ENCODE data around the gene ATE1. TPM values are rescaled to one million over a fixed set of nuclear protein-coding genes. Genes with fewer than 3 reads are reported as not detected.

Gene ATE1
- total and polyA plus RNA-seq, 4 donors = 18.3 to 60.7 (median 35.5) TPM

DNA sequence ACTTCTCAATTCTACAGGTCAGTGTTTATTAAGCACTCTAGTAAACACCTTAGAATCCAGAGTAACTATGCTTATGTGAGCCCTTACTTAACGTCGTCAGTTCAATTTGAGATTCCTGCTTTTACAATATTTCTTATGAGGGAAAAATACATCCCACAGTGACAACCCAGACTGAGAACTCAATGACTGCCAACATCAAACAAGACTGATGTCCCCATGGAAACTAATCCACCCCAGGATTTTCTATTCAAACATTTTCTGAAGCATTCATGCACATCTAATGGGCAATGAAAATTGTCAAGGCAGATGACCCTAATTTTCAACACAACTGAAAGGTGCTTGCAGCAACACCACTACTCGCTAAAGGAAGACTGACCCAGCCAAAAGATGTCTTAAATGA, 67.0 kb downstream of the ATE1 start:
- peak in 2 of 6 donors; percentile 5 to 48 for DNase-seq (ENCODE audit: low read depth in 4 of 6, low spot score in 6 of 6)
- Histone ChIP-seq H3K27me3 (ENCODE audit: control insufficient read depth, insufficient read depth, low read length) (no peaks in the 10 kb centered on the region), H3K27ac (ENCODE audit: low read depth, low read length) (no peak overlapping the region), H3K9me3 (ENCODE audit: control insufficient read depth, insufficient read depth, low read length) (no peaks in the 10 kb centered on the region), H3K4me3 (ENCODE audit: low read depth, low read length) (no peak overlapping the region), H3K36me3 (ENCODE audit: control insufficient read depth, insufficient read depth, low read length) (no peaks in the 10 kb centered on the region), H3K4me1 (ENCODE audit: control insufficient read depth, insufficient read depth, low read length) (no peaks in the 10 kb centered on the region)
- no CpG with 5 or more reads among the region's 3 CpGs for WGBS (ENCODE audit: insufficient coverage)

GRCh38 chr10:121854809-121855445, 72.9 kb downstream of the ATE1 start:
- DNase-seq (ENCODE audit: low read depth in 4 of 6, low spot score in 6 of 6) = no peak
- Histone ChIP-seq H3K27me3 (ENCODE audit: control insufficient read depth, insufficient read depth, low read length) (no peaks in the 10 kb centered on the region), H3K36me3 (ENCODE audit: control insufficient read depth, insufficient read depth, low read length) (peaks cover 3% of the 10 kb centered on the region), H3K4me1 (ENCODE audit: control insufficient read depth, insufficient read depth, low read length) (no peaks in the 10 kb centered on the region), H3K9me3 (ENCODE audit: control insufficient read depth, insufficient read depth, low read length) (no peaks in the 10 kb centered on the region), H3K4me3 (ENCODE audit: low read depth, low read length) (no peak overlapping the region), H3K27ac (ENCODE audit: low read depth, low read length) (no peak overlapping the region)
- 100% methylated on average over 1 of the region's 4 CpGs for WGBS (ENCODE audit: insufficient coverage)

DNA sequence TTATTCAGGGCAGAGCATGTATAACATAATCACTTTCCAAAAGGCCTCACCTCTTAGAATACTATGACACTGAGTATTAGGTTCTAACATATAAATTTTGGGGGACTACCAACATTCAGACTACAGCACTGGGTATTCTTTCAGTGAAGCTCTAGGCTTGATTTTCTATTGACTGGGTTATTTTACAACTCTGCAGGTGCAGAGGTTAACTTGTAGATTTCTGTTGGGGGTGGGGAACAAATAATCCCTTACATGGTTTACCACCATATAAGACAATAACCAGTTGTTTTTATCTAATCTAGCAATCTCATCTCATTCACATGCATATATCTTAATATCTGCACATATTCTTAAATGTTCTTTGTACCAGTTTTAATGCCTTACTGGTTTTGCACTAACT, 73.9 kb downstream of the ATE1 start:
- Histone ChIP-seq H3K36me3 (ENCODE audit: control insufficient read depth, insufficient read depth, low read length) (peaks cover 3% of the 10 kb centered on the region), H3K27me3 (ENCODE audit: control insufficient read depth, insufficient read depth, low read length) (no peaks in the 10 kb centered on the region), H3K4me1 (ENCODE audit: control insufficient read depth, insufficient read depth, low read length) (no peaks in the 10 kb centered on the region)

GRCh38 chr10:121851786-121852185, 76.0 kb downstream of the ATE1 start:
- no CpG with 5 or more reads among the region's 1 CpG for WGBS (ENCODE audit: insufficient coverage)

More for the DNA sequence above, 73.9 kb downstream of the ATE1 start:
- Histone ChIP-seq H3K9me3 (ENCODE audit: control insufficient read depth, insufficient read depth, low read length) (no peaks in the 10 kb centered on the region), H3K4me3 (ENCODE audit: low read depth, low read length) (no peak overlapping the region), H3K27ac (ENCODE audit: low read depth, low read length) (no peak overlapping the region)
- no peak for DNase-seq (ENCODE audit: low read depth in 4 of 6, low spot score in 6 of 6)

GRCh38 chr10:121848082-121848481, 79.7 kb downstream of the ATE1 start:
- Histone ChIP-seq H3K27me3 (ENCODE audit: control insufficient read depth, insufficient read depth, low read length) (no peaks in the 10 kb centered on the region), H3K4me1 (ENCODE audit: control insufficient read depth, insufficient read depth, low read length) (no peaks in the 10 kb centered on the region), H3K27ac (ENCODE audit: low read depth, low read length) (no peak overlapping the region), H3K9me3 (ENCODE audit: control insufficient read depth, insufficient read depth, low read length) (peaks cover 1% of the 10 kb centered on the region), H3K4me3 (ENCODE audit: low read depth, low read length) (no peak overlapping the region), H3K36me3 (ENCODE audit: control insufficient read depth, insufficient read depth, low read length) (peaks cover 9% of the 10 kb centered on the region)
- WGBS (ENCODE audit: insufficient coverage) = 80% methylated on average over 1 of the region's 8 CpGs
- no peak for DNase-seq (ENCODE audit: low read depth in 4 of 6, low spot score in 6 of 6)

More at GRCh38 chr10:121851786-121852185, 76.0 kb downstream of the ATE1 start:
- Histone ChIP-seq H3K4me1 (ENCODE audit: control insufficient read depth, insufficient read depth, low read length) (no peaks in the 10 kb centered on the region), H3K36me3 (ENCODE audit: control insufficient read depth, insufficient read depth, low read length) (peaks cover 9% of the 10 kb centered on the region), H3K4me3 (ENCODE audit: low read depth, low read length) (no peak overlapping the region), H3K27ac (ENCODE audit: low read depth, low read length) (no peak overlapping the region), H3K27me3 (ENCODE audit: control insufficient read depth, insufficient read depth, low read length) (no peaks in the 10 kb centered on the region), H3K9me3 (ENCODE audit: control insufficient read depth, insufficient read depth, low read length) (no peaks in the 10 kb centered on the region)
- DNase-seq (ENCODE audit: low read depth in 4 of 6, low spot score in 6 of 6) = peak in 1 of 6 donors; percentile 37

GRCh38 chr10:121846555-121846954, 81.3 kb downstream of the ATE1 start:
- no CpG with 5 or more reads among the region's 2 CpGs for WGBS (ENCODE audit: insufficient coverage)
- Histone ChIP-seq H3K9me3 (ENCODE audit: control insufficient read depth, insufficient read depth, low read length) (peaks cover 1% of the 10 kb centered on the region), H3K4me3 (ENCODE audit: low read depth, low read length) (no peak overlapping the region), H3K36me3 (ENCODE audit: control insufficient read depth, insufficient read depth, low read length) (peaks cover 9% of the 10 kb centered on the region), H3K27me3 (ENCODE audit: control insufficient read depth, insufficient read depth, low read length) (no peaks in the 10 kb centered on the region), H3K4me1 (ENCODE audit: control insufficient read depth, insufficient read depth, low read length) (no peaks in the 10 kb centered on the region), H3K27ac (ENCODE audit: low read depth, low read length) (no peak overlapping the region)
- DNase-seq (ENCODE audit: low read depth in 4 of 6, low spot score in 6 of 6) = no peak

GRCh38 chr10:121845044-121845784, 82.6 kb downstream of the ATE1 start:
- no peaks in the 10 kb centered on the region for H3K27me3 ChIP-seq (ENCODE audit: control insufficient read depth, insufficient read depth, low read length)
- no peak overlapping the region for H3K4me3 ChIP-seq (ENCODE audit: low read depth, low read length)
- no peaks in the 10 kb centered on the region for H3K4me1 ChIP-seq (ENCODE audit: control insufficient read depth, insufficient read depth, low read length)
- H3K27ac ChIP-seq (ENCODE audit: low read depth, low read length) = no peak overlapping the region
- peaks cover 1% of the 10 kb centered on the region for H3K9me3 ChIP-seq (ENCODE audit: control insufficient read depth, insufficient read depth, low read length)
- WGBS (ENCODE audit: insufficient coverage) = no CpG with 5 or more reads among the region's 3 CpGs
- DNase-seq (ENCODE audit: low read depth in 4 of 6, low spot score in 6 of 6) = no peak
- peaks cover 6% of the 10 kb centered on the region for H3K36me3 ChIP-seq (ENCODE audit: control insufficient read depth, insufficient read depth, low read length)

GRCh38 chr10:121844537-121844936, 83.3 kb downstream of the ATE1 start:
- Histone ChIP-seq H3K36me3 (ENCODE audit: control insufficient read depth, insufficient read depth, low read length) (peaks cover 6% of the 10 kb centered on the region), H3K4me3 (ENCODE audit: low read depth, low read length) (no peak overlapping the region), H3K27ac (ENCODE audit: low read depth, low read length) (no peak overlapping the region), H3K9me3 (ENCODE audit: control insufficient read depth, insufficient read depth, low read length) (peaks cover 1% of the 10 kb centered on the region), H3K27me3 (ENCODE audit: control insufficient read depth, insufficient read depth, low read length) (no peaks in the 10 kb centered on the region), H3K4me1 (ENCODE audit: control insufficient read depth, insufficient read depth, low read length) (no peaks in the 10 kb centered on the region)
- no peak for DNase-seq (ENCODE audit: low read depth in 4 of 6, low spot score in 6 of 6)
- no CpG with 5 or more reads among the region's 3 CpGs for WGBS (ENCODE audit: insufficient coverage)

GRCh38 chr10:121843379-121843778, 84.5 kb downstream of the ATE1 start:
- no peak overlapping the region for H3K27ac ChIP-seq (ENCODE audit: low read depth, low read length)
- H3K9me3 ChIP-seq (ENCODE audit: control insufficient read depth, insufficient read depth, low read length) = peaks cover 1% of the 10 kb centered on the region
- no peak for DNase-seq (ENCODE audit: low read depth in 4 of 6, low spot score in 6 of 6)
- no peaks in the 10 kb centered on the region for H3K27me3 ChIP-seq (ENCODE audit: control insufficient read depth, insufficient read depth, low read length)
- no peak overlapping the region for H3K4me3 ChIP-seq (ENCODE audit: low read depth, low read length)
- H3K4me1 ChIP-seq (ENCODE audit: control insufficient read depth, insufficient read depth, low read length) = no peaks in the 10 kb centered on the region
- H3K36me3 ChIP-seq (ENCODE audit: control insufficient read depth, insufficient read depth, low read length) = peaks cover 5% of the 10 kb centered on the region
- WGBS (ENCODE audit: insufficient coverage) = no CpG with 5 or more reads among the region's 2 CpGs

DNA sequence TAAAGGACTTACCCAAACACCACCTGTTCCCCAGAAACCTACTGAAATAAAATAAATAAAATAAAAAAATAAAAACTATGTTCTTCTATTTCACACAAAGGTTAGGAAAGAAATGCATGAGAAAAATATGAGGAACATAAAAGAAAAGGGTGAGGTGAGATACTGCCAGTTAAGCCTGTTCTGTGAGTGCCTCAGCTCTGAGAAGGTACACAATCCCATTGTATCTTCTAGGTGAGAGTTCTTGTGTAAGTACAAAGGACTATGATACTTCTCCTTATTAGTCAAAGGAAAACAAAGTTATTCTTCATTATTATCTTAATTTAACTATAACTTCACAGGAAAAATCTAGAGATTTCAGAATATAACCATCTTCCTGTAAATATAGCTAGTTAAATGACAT, 86.0 kb downstream of the ATE1 start:
- Histone ChIP-seq H3K27ac (ENCODE audit: low read depth, low read length) (no peak overlapping the region), H3K36me3 (ENCODE audit: control insufficient read depth, insufficient read depth, low read length) (no peaks in the 10 kb centered on the region), H3K4me3 (ENCODE audit: low read depth, low read length) (no peak overlapping the region), H3K27me3 (ENCODE audit: control insufficient read depth, insufficient read depth, low read length) (no peaks in the 10 kb centered on the region), H3K4me1 (ENCODE audit: control insufficient read depth, insufficient read depth, low read length) (no peaks in the 10 kb centered on the region), H3K9me3 (ENCODE audit: control insufficient read depth, insufficient read depth, low read length) (peaks cover 1% of the 10 kb centered on the region)
- DNase-seq (ENCODE audit: low read depth in 4 of 6, low spot score in 6 of 6) = no peak

Data from spinal cord (tissue), 10 donors.